ENCODE measurements around the gene GEMIN7.
A peak's percentile ranks its signal among the peaks of the same experiment; 100 is the strongest.

Gene GEMIN7

GRCh38 chr19:45040059-45040771 is 38.8 kb upstream of the GEMIN7 start:
- Histone ChIP-seq H3K9me2 (replicated peaks; ENCODE audit: insufficient read depth, low read length) (no peaks in the 10 kb centered on the region), H3K4me3 (ENCODE audit: low read length) (peak overlapping the region; percentile 96), H3F3A (ENCODE audit: insufficient read depth, low read length) (peaks cover 15% of the 10 kb centered on the region), H2AFZ (ENCODE audit: low read length) (no peak overlapping the region), H3K36me3 (replicated peaks; ENCODE audit: insufficient read depth, low read length) (peaks cover 7% of the 10 kb centered on the region; the same call in 1 of the 2 replicates), H3K9ac (ENCODE audit: low read length) (peak overlapping the region; percentile 97; the same call in 1 of the 2 replicates), H3K79me2 (ENCODE audit: low read length) (peaks cover 62% of the 10 kb centered on the region), H3K27ac (ENCODE audit: low read length) (no peak overlapping the region), H3K27me3 (replicated peaks; ENCODE audit: insufficient read depth, low read length) (no peaks in the 10 kb centered on the region), H3K4me1 (ENCODE audit: low read length) (peaks cover 27% of the 10 kb centered on the region), H4K20me1 (ENCODE audit: insufficient read depth, low read length) (peaks cover 10% of the 10 kb centered on the region), H3K9me3 (replicated peaks; ENCODE audit: insufficient read depth, low read length) (no peaks in the 10 kb centered on the region), H3K4me2 (ENCODE audit: low read depth, low read length) (peak overlapping the region; percentile 93)
- DNase-seq = no peak
- TF ChIP-seq EZH2phosphoT487 (IDR thresholded peaks at IDR 0.05; ENCODE audit: low read length) = no peak
- TF ChIP-seq EZH2 (optimal IDR thresholded peaks at IDR 0.05; ENCODE audit: low read depth, low read length) = no peak
- no peak for TF ChIP-seq CTCF (IDR thresholded peaks at IDR 0.05; ENCODE audit: low read length)

- no peak for DNase-seq
- Histone ChIP-seq H3K9ac (ENCODE audit: low read length) (no peak overlapping the region), H3K36me3 (replicated peaks; ENCODE audit: insufficient read depth, low read length) (peaks cover 11% of the 10 kb centered on the region; the same call in 1 of the 2 replicates), H3K4me3 (ENCODE audit: low read length) (no peak overlapping the region), H3K4me2 (ENCODE audit: low read depth, low read length) (no peak overlapping the region), H3K9me2 (replicated peaks; ENCODE audit: insufficient read depth, low read length) (no peaks in the 10 kb centered on the region), H3K79me2 (ENCODE audit: low read length) (peaks cover 71% of the 10 kb centered on the region), H4K20me1 (ENCODE audit: insufficient read depth, low read length) (peaks cover 10% of the 10 kb centered on the region), H2AFZ (ENCODE audit: low read length) (no peak overlapping the region), H3K27me3 (replicated peaks; ENCODE audit: insufficient read depth, low read length) (no peaks in the 10 kb centered on the region), H3K27ac (ENCODE audit: low read length) (no peak overlapping the region), H3F3A (ENCODE audit: insufficient read depth, low read length) (peaks cover 23% of the 10 kb centered on the region), H3K9me3 (replicated peaks; ENCODE audit: insufficient read depth, low read length) (no peaks in the 10 kb centered on the region), H3K4me1 (ENCODE audit: low read length) (peaks cover 36% of the 10 kb centered on the region)
- TF ChIP-seq CTCF (IDR thresholded peaks at IDR 0.05; ENCODE audit: low read length) = no peak
- no peak for TF ChIP-seq EZH2 (optimal IDR thresholded peaks at IDR 0.05; ENCODE audit: low read depth, low read length)
- no peak for TF ChIP-seq EZH2phosphoT487 (IDR thresholded peaks at IDR 0.05; ENCODE audit: low read length)
These were observed 37.9 kb upstream of the GEMIN7 start for GRCh38 chr19:45041125-45041524.

GRCh38 chr19:45045671-45046353 is 33.2 kb upstream of the GEMIN7 start:
- Histone ChIP-seq H3K9me3 (replicated peaks; ENCODE audit: insufficient read depth, low read length) (no peaks in the 10 kb centered on the region), H3K9me2 (replicated peaks; ENCODE audit: insufficient read depth, low read length) (no peaks in the 10 kb centered on the region), H3K36me3 (replicated peaks; ENCODE audit: insufficient read depth, low read length) (peaks cover 11% of the 10 kb centered on the region; the same call in 1 of the 2 replicates), H3K4me1 (ENCODE audit: low read length) (peaks cover 56% of the 10 kb centered on the region), H3K27me3 (replicated peaks; ENCODE audit: insufficient read depth, low read length) (no peaks in the 10 kb centered on the region), H3F3A (ENCODE audit: insufficient read depth, low read length) (peaks cover 44% of the 10 kb centered on the region), H3K4me3 (ENCODE audit: low read length) (peak overlapping the region; percentile 44), H3K9ac (ENCODE audit: low read length) (peak overlapping the region; percentile 36; the same call in 1 of the 2 replicates), H2AFZ (ENCODE audit: low read length) (no peak overlapping the region), H4K20me1 (ENCODE audit: insufficient read depth, low read length) (no peaks in the 10 kb centered on the region), H3K79me2 (ENCODE audit: low read length) (peaks cover 89% of the 10 kb centered on the region), H3K4me2 (ENCODE audit: low read depth, low read length) (peak overlapping the region; percentile 71), H3K27ac (ENCODE audit: low read length) (peak overlapping the region; percentile 77)
- TF ChIP-seq EZH2 (optimal IDR thresholded peaks at IDR 0.05; ENCODE audit: low read depth, low read length) (no peak), CTCF (IDR thresholded peaks at IDR 0.05; ENCODE audit: low read length) (no peak), EZH2phosphoT487 (IDR thresholded peaks at IDR 0.05; ENCODE audit: low read length) (no peak)
- peak; percentile 32 for DNase-seq

Data from MM.1S (cell line).